C1 segment of cervical spinal cord (tissue), 14 donors: ENCODE data around the gene LRSAM1.

ENCODE experiments used
- DNase-seq, 14 donors: peaks; one replicate each; lab custom pipeline; 2025; lab: John Stamatoyannopoulos, UW

The LRSAM1 gene

GRCh38 chr9:127534250-127534906 lies 83.1 kb downstream of the LRSAM1 start:
- DNase-seq = no peak

- DNase-seq = no peak
These were observed 83.6 kb downstream of the LRSAM1 start for GRCh38 chr9:127534931-127535330.

- no peak for DNase-seq
These were observed 84.1 kb downstream of the LRSAM1 start for GRCh38 chr9:127535396-127535795.

GRCh38 chr9:127535834-127536233 lies 84.5 kb downstream of the LRSAM1 start:
- no peak for DNase-seq

GRCh38 chr9:127536499-127536898 lies 85.2 kb downstream of the LRSAM1 start:
- DNase-seq = no peak

GRCh38 chr9:127537014-127537413 lies 85.7 kb downstream of the LRSAM1 start:
- peak in 1 of 14 donors; percentile 90 for DNase-seq

GRCh38 chr9:127537792-127538191 lies 86.5 kb downstream of the LRSAM1 start:
- DNase-seq = peak in 1 of 14 donors; percentile 61

GRCh38 chr9:127538849-127539258 lies 87.5 kb downstream of the LRSAM1 start:
- no peak for DNase-seq

- DNase-seq = no peak
These were observed 88.1 kb downstream of the LRSAM1 start for GRCh38 chr9:127539259-127539981.

- peak in 1 of 14 donors; percentile 77 for DNase-seq
These were observed 88.8 kb downstream of the LRSAM1 start for GRCh38 chr9:127539982-127540663.

GRCh38 chr9:127540664-127541041 lies 89.3 kb downstream of the LRSAM1 start:
- DNase-seq = no peak

GRCh38 chr9:127541176-127541575 lies 89.9 kb downstream of the LRSAM1 start:
- no peak for DNase-seq

GRCh38 chr9:127541865-127542264 lies 90.6 kb downstream of the LRSAM1 start:
- DNase-seq = no peak

GRCh38 chr9:127543221-127543620 lies 91.9 kb downstream of the LRSAM1 start:
- DNase-seq = no peak

- no peak for DNase-seq
These were observed 92.7 kb downstream of the LRSAM1 start for GRCh38 chr9:127543973-127544533.

GRCh38 chr9:127545196-127546124 lies 94.2 kb downstream of the LRSAM1 start:
- peak in 11 of 14 donors; percentile 35 to 93 (median 68) for DNase-seq

- no peak for DNase-seq
These were observed 95.0 kb downstream of the LRSAM1 start for GRCh38 chr9:127546125-127546832.

GRCh38 chr9:127548352-127548881 lies 97.1 kb downstream of the LRSAM1 start:
- DNase-seq = no peak

GRCh38 chr9:127549218-127549617 lies 97.9 kb downstream of the LRSAM1 start:
- no peak for DNase-seq

- DNase-seq = no peak
These were observed 98.4 kb downstream of the LRSAM1 start for GRCh38 chr9:127549751-127550150.
